BE2C (cell line): ENCODE results near the gene SGTA.

Experiments
- DNase-seq: peaks from one replicate; pipeline ENCODE4 v3.0.0-alpha.2; 2020
- H3K27me3 ChIP-seq: fragments of 250-450 bp; sonication (Bioruptor Pico); 2 replicates; pipeline ENCODE4 v1.5.1; 2020; ENCODE audit warnings: mild to moderate bottlenecking
- H3K36me3 ChIP-seq: fragments of 250-450 bp; sonication (Bioruptor Pico); 2 replicates; pipeline ENCODE4 v1.5.1; 2020; ENCODE audit warnings: mild to moderate bottlenecking
- H3K4me1 ChIP-seq: fragments of 250-450 bp; sonication (Bioruptor Pico); 2 replicates; pipeline ENCODE4 v1.5.1; 2020
- H3K4me3 ChIP-seq: 2 replicates; pipeline ENCODE4 v1.5.1; 2011; ENCODE audit warnings: low read depth, low read length
- H3K9me3 ChIP-seq: fragments of 250-450 bp; sonication (Bioruptor Pico); 2 replicates; pipeline ENCODE4 v1.5.1; 2020
- CTCF ChIP-seq: IDR thresholded peaks from 2 replicates; pipeline ENCODE4 v1.5.1; 2012; ENCODE audit warnings: mild to moderate bottlenecking, low read depth, low read length

The SGTA gene

GRCh38 chr19:2805991-2806649 lies 23.0 kb upstream of the SGTA start:
- Histone ChIP-seq H3K9me3 (no peaks in the 10 kb centered on the region), H3K4me3 (no peak overlapping the region), H3K27me3 (no peaks in the 10 kb centered on the region), H3K36me3 (peaks cover 91% of the 10 kb centered on the region), H3K4me1 (no peaks in the 10 kb centered on the region)
- no peak for TF ChIP-seq CTCF
- DNase-seq: no peak

GRCh38 chr19:2805261-2805900 lies 22.3 kb upstream of the SGTA start:
- no peaks in the 10 kb centered on the region for H3K27me3 ChIP-seq
- H3K36me3 ChIP-seq: peaks cover 92% of the 10 kb centered on the region
- no peaks in the 10 kb centered on the region for H3K4me1 ChIP-seq
- DNase-seq: no peak
- H3K9me3 ChIP-seq: no peaks in the 10 kb centered on the region
- H3K4me3 ChIP-seq: no peak overlapping the region
- TF ChIP-seq CTCF: no peak

DNA sequence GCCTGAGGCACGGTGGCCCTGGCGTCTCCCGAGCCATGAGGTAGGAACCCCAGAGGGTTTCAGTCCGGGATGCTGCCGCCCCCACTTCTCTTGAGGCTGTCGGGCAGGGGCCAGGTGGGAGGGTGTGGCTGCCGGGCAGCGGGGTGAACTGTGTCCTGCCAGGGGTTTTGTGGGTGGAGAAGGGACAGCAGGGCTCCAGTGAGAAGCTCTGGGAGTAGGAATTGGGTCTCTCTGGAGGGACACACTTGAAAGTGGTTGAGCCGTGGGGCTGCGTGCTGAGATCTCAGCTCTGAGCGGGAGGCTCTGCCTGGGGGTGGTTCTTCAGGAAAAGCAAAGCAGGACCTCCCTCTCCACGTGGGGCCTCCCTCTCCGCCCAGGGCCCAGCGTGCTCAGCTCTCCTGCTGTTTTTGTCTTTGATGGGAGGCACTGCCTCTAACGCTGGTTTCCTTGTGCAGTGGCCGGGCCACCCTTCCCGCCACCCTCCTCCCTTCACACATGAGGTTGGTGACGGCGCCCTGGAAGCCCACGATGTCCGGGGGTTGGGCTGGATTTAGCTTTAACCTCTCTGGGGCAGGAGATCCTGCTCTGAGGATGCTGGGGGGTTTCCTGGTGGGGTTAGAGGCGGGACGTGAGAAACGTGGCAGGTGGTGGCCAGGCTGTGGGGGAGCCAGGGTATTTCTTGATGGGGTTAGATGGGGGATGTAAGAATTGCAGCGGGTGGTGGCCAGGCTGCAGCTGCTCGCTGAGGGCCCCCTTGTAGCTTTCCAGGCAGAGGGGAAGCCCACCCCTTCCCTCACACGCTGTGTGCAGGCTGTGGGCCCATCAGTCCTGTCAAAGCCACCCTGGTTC lies 21.3 kb upstream of the SGTA start:
- Histone ChIP-seq H3K36me3 (peaks cover 92% of the 10 kb centered on the region), H3K4me1 (no peaks in the 10 kb centered on the region), H3K9me3 (no peaks in the 10 kb centered on the region), H3K27me3 (no peaks in the 10 kb centered on the region), H3K4me3 (no peak overlapping the region)
- TF ChIP-seq CTCF: no peak
- no peak for DNase-seq

GRCh38 chr19:2803486-2804155 lies 20.5 kb upstream of the SGTA start:
- no peaks in the 10 kb centered on the region for H3K4me1 ChIP-seq
- DNase-seq: no peak
- TF ChIP-seq CTCF: no peak
- H3K27me3 ChIP-seq: no peaks in the 10 kb centered on the region
- H3K9me3 ChIP-seq: no peaks in the 10 kb centered on the region
- peaks cover 92% of the 10 kb centered on the region for H3K36me3 ChIP-seq
- H3K4me3 ChIP-seq: no peak overlapping the region

DNA sequence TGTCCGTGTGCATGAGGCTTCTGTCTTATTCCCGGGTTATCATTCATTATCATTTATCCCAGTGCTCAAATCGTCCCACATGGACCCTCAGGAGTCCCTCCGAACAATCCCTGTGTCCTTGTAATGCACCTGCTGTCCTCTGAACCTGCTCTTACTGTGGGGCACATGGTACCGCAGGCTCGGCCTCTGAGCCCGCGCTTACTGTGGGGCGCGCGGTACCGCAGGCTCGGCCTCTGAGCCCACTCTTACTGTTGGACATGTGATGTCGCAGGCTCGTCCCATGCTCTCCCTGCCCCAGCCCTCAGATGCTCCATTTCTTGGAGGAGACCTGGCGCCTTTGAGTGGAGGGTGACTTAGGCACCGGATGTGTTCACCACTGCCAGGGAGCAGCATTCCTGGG lies 19.8 kb upstream of the SGTA start:
- Histone ChIP-seq H3K4me1 (no peaks in the 10 kb centered on the region), H3K9me3 (no peaks in the 10 kb centered on the region), H3K27me3 (no peaks in the 10 kb centered on the region), H3K4me3 (no peak overlapping the region), H3K36me3 (peaks cover 92% of the 10 kb centered on the region)
- no peak for TF ChIP-seq CTCF
- no peak for DNase-seq
